Endothelial cell of umbilical vein (primary cell): Measurements from ENCODE around the gene TFDP3. TPM values are rescaled to one million over a fixed set of nuclear protein-coding genes. Genes with fewer than 3 reads are reported as not detected.

Experiments used
- BruUV-seq: library from RNA; stranded (reverse); fragments of 400-500 nt; replicated peaks from 2 replicates; lab custom pipeline; 2021; lab: Mats Ljungman, UMichigan
- CTCF ChIA-PET: fragments of 300-600, 350-600 bp; sonication (Branson Sonifier 250); formaldehyde crosslinking; loops from one replicate; lab custom pipeline; 2021; ENCODE audit warnings: antibody characterized with exemption, inconsistent platforms; lab: Charles Lee
- POLR2A ChIA-PET: fragments of 300-600, 350-600 bp; sonication (Branson Sonifier 250); formaldehyde crosslinking; loops from one replicate; lab custom pipeline; 2021; ENCODE audit warnings: antibody characterized with exemption, inconsistent platforms; lab: Charles Lee
- DNase-seq: peaks from one replicate; pipeline ENCODE4 v3.0.0-alpha.2; 2011; ENCODE audit warnings: low read depth, low spot score
- FAIRE-seq: peaks from 2 replicates; lab custom pipeline; 2011; peaks lifted over from hg19 to GRCh38; lab: Jason Lieb, UNC
- H2AFZ ChIP-seq: 2 replicates; pipeline ENCODE4 v1.6.0; 2012; ENCODE audit warnings: low read depth, low read length, control low read depth, inconsistent platforms
- H3K27ac ChIP-seq: 2 replicates; pipeline ENCODE4 v1.5.1; 2011; ENCODE audit warnings: low read depth, mild to moderate bottlenecking, control low read depth, low read length, moderate library complexity; ENCODE audit not compliant: insufficient read depth
- H3K27me3 ChIP-seq, 2 experiments: 2 replicates each; pipeline versions ENCODE4 v1.6.0 to v1.6.1; 2011; ENCODE audit warnings: low read length in 2 of 2, mixed read lengths in 1 of 2; ENCODE audit not compliant: control insufficient read depth in 2 of 2, insufficient read depth in 2 of 2
- H3K36me3 ChIP-seq, 2 experiments: 2 replicates in 1 of 2; 3 replicates in 1 of 2; pipeline ENCODE4 v1.5.1; 2011; ENCODE audit warnings: low read length in 2 of 2, mild to moderate bottlenecking in 1 of 2, moderate library complexity in 1 of 2; ENCODE audit not compliant: control insufficient read depth in 2 of 2, insufficient read depth in 2 of 2; ENCODE audit errors: extremely low read depth in 1 of 2
- H3K4me1 ChIP-seq: 3 replicates; pipeline ENCODE4 v1.5.1; 2011; ENCODE audit warnings: mild to moderate bottlenecking, low read length; ENCODE audit not compliant: control insufficient read depth, insufficient read depth; ENCODE audit errors: extremely low read depth
- H3K4me2 ChIP-seq: 2 replicates; pipeline ENCODE4 v1.6.1; 2011; ENCODE audit warnings: low read length, control low read depth, mixed read lengths; ENCODE audit not compliant: insufficient read depth
- H3K4me3 ChIP-seq, 3 experiments: fragments of 200-600 bp in 1 of 3; sonication (generic), shearing (Covaris generic) in 1 of 3; replicated peaks in 1 of 3; 2 replicates each; pipeline ENCODE4 v1.5.1; 2011 to 2016; ENCODE audit warnings: control low read depth in 3 of 3, low read length in 3 of 3, mild to moderate bottlenecking in 2 of 3, inconsistent platforms in 1 of 3, low read depth in 1 of 3, moderate library complexity in 1 of 3; ENCODE audit not compliant: insufficient read depth in 1 of 3
- H3K79me2 ChIP-seq: 2 replicates; pipeline ENCODE4 v1.6.0; 2012; ENCODE audit warnings: low read length, inconsistent platforms; ENCODE audit not compliant: control insufficient read depth, insufficient read depth
- H3K9ac ChIP-seq: replicated peaks from 2 replicates; pipeline ENCODE3; 2011; ENCODE audit warnings: low read length, control low read depth; ENCODE audit not compliant: insufficient read depth; ENCODE audit errors: extremely low read depth
- H3K9me1 ChIP-seq: replicated peaks from 3 replicates; pipeline ENCODE4 v1.6.0; 2011; ENCODE audit warnings: mild to moderate bottlenecking, low read length; ENCODE audit not compliant: control insufficient read depth, insufficient read depth; ENCODE audit errors: extremely low read depth
- H3K9me3 ChIP-seq: replicated peaks from 2 replicates; pipeline ENCODE4 v1.5.1; 2012; ENCODE audit warnings: low read length, inconsistent platforms; ENCODE audit not compliant: control insufficient read depth, insufficient read depth
- H4K20me1 ChIP-seq: replicated peaks from 2 replicates; pipeline ENCODE3; 2011; ENCODE audit warnings: mild to moderate bottlenecking, low read length; ENCODE audit not compliant: control insufficient read depth, insufficient read depth; ENCODE audit errors: extremely low read depth
- EZH2 ChIP-seq: IDR thresholded peaks from 2 replicates; pipeline ENCODE4 v1.6.1; 2012; ENCODE audit warnings: borderline replicate concordance, low read depth, mild to moderate bottlenecking, moderate library complexity, low read length, inconsistent platforms; ENCODE audit not compliant: severe bottlenecking
- FOS ChIP-seq: IDR thresholded peaks from 2 replicates; pipeline ENCODE4 v1.6.1; 2011; ENCODE audit warnings: mild to moderate bottlenecking, low read length, moderate library complexity, borderline replicate concordance; ENCODE audit not compliant: insufficient read depth
- JUN ChIP-seq: IDR thresholded peaks from 2 replicates; pipeline ENCODE4 v1.6.1; 2011; ENCODE audit warnings: borderline replicate concordance, low read depth; ENCODE audit not compliant: insufficient read length, insufficient read depth
- MYC ChIP-seq: IDR thresholded peaks from one replicate; pipeline ENCODE4 v1.6.1; 2011; ENCODE audit warnings: mild to moderate bottlenecking, low read depth, low read length
- POLR2A ChIP-seq: IDR thresholded peaks from 2 replicates; pipeline ENCODE4 v1.6.1; 2012; ENCODE audit warnings: low read depth, mild to moderate bottlenecking, control low read depth, low read length
- POLR2AphosphoS5 ChIP-seq: IDR thresholded peaks from 2 replicates; pipeline ENCODE4 v1.6.1; 2012; ENCODE audit warnings: low read depth, mild to moderate bottlenecking, control low read depth, low read length, moderate library complexity; ENCODE audit not compliant: insufficient read depth
- dilution Hi-C: fragments of 300-500 bp; cut with MboI; formaldehyde crosslinking; loops from one replicate; pipeline ENCODE4 v1.15.0; 2019; ENCODE audit warnings: low sequenced_read_pairs; ENCODE audit not compliant: extremely low pct_ligation_motif_present
- intact Hi-C: fragments of 100-400 bp; cut with micrococcal nuclease; formaldehyde crosslinking; loops from one replicate; pipeline ENCODE4 v1.10.0; 2022
- polyA plus RNA-seq, 4 experiments: library from polyadenylated mRNA; depleted of rRNA in 3 of 4; stranded (reverse) in 3 of 4; unstranded in 1 of 4; fragments of >200 nt; gene quantifications; 2 replicates each; pipeline versions ENCODE4 v1.2.1 to v1.2.3, GENCODE V29; 2011 to 2012; ENCODE audit warnings: missing spikeins in 1 of 4
- total RNA-seq: library from RNA; stranded (reverse); gene quantifications from 2 replicates; pipeline ENCODE4 v1.2.3, GENCODE V29; 2021
- TF ChIP-seq, protein P1 (sequence below): IDR thresholded peaks from 2 replicates; pipeline ENCODE4 v1.6.1; 2011; ENCODE audit not compliant: insufficient read depth, insufficient read length
- TF ChIP-seq, protein P2 (sequence below), 2 donors: IDR thresholded peaks; 1 replicate in 1 of 2; 2 replicates in 1 of 2; pipeline ENCODE4 v1.5.1; 2011; ENCODE audit warnings: low read length in 2 of 2, mild to moderate bottlenecking in 2 of 2, moderate library complexity in 2 of 2, control low read depth in 1 of 2, inconsistent platforms in 1 of 2, low read depth in 1 of 2; ENCODE audit not compliant: insufficient read depth in 1 of 2; ENCODE audit errors: extremely low read depth in 1 of 2

Gene TFDP3
- total and polyA plus RNA-seq, 2 donors (not counting 3 experiments of a cell fraction or from before 2014, with no cell fraction given): not detected

DNA sequence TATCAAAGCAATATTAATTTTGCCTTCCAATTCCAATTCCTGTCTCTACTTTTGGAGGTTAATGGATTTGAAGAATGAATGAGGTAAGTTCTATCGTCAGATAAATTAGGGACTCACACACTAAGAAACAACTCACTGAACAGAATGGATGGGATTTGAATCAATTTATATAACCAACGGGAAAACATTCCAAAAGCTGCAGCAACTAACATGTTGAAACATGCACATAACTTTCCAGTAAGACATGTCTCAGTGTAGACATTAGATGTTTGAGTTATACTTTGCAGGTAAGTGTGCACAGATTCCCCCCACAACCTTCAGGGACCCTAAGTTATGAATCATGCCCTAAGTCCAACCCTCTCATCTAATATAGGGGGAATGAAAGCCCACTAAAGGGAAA lies 34.3 kb downstream of the TFDP3 start:
- H2AFZ ChIP-seq: no peak overlapping the region
- no peaks in the 10 kb centered on the region for H3K4me1 ChIP-seq
- TF ChIP-seq JUN: no peak
- TF ChIP-seq EZH2: no peak
- no peak for TF ChIP-seq FOS
- TF ChIP-seq, protein P1, sequence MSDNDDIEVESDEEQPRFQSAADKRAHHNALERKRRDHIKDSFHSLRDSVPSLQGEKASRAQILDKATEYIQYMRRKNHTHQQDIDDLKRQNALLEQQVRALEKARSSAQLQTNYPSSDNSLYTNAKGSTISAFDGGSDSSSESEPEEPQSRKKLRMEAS: no peak
- TF ChIP-seq POLR2A: no peak
- TF ChIP-seq, protein P2, sequence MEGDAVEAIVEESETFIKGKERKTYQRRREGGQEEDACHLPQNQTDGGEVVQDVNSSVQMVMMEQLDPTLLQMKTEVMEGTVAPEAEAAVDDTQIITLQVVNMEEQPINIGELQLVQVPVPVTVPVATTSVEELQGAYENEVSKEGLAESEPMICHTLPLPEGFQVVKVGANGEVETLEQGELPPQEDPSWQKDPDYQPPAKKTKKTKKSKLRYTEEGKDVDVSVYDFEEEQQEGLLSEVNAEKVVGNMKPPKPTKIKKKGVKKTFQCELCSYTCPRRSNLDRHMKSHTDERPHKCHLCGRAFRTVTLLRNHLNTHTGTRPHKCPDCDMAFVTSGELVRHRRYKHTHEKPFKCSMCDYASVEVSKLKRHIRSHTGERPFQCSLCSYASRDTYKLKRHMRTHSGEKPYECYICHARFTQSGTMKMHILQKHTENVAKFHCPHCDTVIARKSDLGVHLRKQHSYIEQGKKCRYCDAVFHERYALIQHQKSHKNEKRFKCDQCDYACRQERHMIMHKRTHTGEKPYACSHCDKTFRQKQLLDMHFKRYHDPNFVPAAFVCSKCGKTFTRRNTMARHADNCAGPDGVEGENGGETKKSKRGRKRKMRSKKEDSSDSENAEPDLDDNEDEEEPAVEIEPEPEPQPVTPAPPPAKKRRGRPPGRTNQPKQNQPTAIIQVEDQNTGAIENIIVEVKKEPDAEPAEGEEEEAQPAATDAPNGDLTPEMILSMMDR (IDR thresholded peaks at IDR 0.05; ENCODE audit: extremely low read depth in 1 of 2, insufficient read depth in 1 of 2, low read depth in 1 of 2, low read length in 2 of 2): no peak
- no peak for TF ChIP-seq POLR2AphosphoS5
- no peak for TF ChIP-seq MYC
- CTCF ChIA-PET: no interaction called here
- H3K36me3 ChIP-seq: no peaks in the 10 kb centered on the region
- no peaks in the 10 kb centered on the region for H3K9me1 ChIP-seq
- no peak overlapping the region for H3K4me2 ChIP-seq
- H3K27me3 ChIP-seq: no peaks in the 10 kb centered on the region
- intact Hi-C loops (no loop called here), dilution Hi-C loops (no loop called here)
- H3K27ac ChIP-seq: no peak overlapping the region
- BruUV-seq: no TSS peak
- POLR2A ChIA-PET: no interaction called here
- no peak overlapping the region for H3K9ac ChIP-seq
- H3K9me3 ChIP-seq: no peaks in the 10 kb centered on the region
- DNase-seq (no peak), FAIRE-seq (no peak)
- no peak overlapping the region for H3K4me3 ChIP-seq
- no peaks in the 10 kb centered on the region for H3K79me2 ChIP-seq
- no peaks in the 10 kb centered on the region for H4K20me1 ChIP-seq
